GM19452 (cell line): ENCODE data around the gene FAP.

Experiments
- ATAC-seq: cut with Tn5 transposase; IDR thresholded peaks from one replicate; pipeline ENCODE4 v1.9.1; 2021; ENCODE audit not compliant: unreplicated experiment

Gene FAP

DNA sequence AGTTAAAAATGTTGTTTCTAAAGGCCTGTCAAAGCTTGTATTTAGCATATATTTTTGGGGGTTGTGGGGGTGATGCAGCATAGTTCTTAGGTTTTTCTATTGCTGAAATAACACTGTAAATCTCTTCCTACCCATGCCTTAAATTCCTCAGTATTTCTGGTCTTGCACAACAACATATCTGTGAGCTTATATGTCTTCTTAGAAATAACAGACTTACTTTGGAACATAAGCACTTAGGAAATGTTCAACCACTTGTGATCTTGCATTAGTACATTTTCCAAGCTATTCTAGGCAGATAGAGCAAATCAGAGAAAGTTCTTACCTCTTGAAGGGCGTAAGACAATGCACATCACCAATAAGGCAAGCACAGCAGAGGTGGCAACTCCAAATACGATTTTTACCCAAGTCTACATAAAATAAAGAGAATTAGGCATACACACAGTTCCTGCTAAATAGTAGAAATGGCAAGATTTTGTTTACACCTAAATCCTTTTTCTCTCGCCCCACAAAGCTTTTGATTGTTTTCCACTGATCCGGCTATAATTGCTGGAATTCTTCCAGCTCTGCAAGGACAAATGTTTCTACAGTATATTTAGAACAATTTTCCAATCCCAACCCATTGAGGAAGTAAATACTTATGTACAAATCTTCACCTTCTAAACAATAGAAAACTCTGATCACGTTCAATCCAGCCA lies 512 bp downstream of the FAP start:
- ATAC-seq, result no peak

GRCh38 chr2:162241571-162241970 lies 1.7 kb downstream of the FAP start:
- no peak for ATAC-seq

DNA sequence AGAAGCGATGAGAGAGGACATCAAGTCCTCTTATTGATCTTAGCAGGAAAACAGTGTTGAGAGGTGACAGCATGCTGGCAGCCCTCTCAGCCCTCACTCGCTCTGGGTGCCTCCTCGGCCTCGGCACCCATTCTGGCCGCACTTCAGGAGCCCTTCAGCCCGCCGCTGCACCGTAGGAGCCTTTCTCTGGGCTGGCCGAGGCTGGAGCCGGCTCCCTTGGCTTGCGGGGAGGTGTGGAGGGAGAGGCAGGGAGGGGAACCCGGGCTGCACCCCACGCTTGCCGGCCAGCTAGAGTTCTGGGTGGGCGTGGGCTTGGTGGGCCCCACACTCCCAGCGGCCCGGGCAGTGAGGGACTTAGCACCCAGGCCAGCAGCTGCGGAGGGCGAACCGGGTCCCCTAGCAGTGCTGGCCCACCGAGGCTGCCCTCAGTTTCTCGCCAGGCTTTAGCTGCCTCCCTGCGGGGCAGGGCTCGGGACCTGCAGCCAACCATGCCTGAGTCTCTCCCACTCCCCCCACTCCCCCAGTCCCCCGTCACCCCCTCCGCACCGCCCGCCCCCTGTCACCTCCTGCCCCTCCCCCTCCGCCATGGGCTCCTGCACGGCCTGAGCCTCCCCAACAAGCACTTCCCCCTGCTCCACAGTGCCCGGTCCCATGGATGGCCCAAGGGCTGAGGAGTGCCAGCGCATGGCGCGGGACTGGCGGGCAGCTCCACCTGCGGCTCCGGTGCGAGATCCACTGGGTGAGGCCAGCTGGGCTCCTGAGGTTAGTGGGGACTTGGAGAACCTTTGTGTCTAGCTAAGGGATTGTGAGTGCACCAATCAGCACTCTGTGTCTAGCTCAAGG lies 8.4 kb downstream of the FAP start:
- no peak for ATAC-seq

DNA sequence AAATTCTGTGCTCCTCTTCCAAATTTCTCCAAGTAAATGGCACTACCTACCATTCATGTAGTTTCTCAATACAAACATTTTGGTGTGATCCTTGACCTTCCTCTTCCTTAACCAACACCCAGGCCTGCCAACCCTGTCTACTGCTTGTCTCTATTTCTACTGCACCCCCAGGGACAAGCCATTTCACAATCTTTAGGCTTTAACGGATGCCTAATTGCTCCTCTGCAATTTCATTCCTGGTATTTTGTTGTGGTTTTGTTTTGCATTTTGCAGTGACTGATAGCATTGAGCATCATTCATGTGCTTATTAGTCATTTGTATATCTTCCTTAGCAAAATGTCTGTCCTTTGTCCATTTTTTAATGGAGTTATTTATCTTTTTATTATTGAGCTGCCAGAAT lies 10.0 kb downstream of the FAP start:
- ATAC-seq, result no peak

DNA sequence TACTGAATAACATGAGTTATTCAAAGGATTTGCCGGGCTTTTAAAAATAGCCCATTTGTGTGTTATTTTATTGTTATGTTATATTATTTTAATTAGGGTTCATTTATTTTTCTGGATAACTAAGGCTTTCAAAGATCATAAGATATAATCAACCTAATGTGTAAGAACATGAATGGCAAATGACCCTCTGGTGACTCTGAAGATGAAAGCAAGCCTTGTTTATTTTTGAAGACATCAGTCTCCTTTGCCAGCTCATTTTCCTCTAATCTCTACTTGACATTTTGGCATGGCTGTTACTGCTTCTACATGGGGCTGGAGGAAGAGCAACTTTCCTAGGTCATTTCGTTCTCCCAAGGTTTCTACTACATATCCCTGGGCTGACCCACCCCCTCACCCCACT lies 10.6 kb downstream of the FAP start:
- ATAC-seq, result no peak

DNA sequence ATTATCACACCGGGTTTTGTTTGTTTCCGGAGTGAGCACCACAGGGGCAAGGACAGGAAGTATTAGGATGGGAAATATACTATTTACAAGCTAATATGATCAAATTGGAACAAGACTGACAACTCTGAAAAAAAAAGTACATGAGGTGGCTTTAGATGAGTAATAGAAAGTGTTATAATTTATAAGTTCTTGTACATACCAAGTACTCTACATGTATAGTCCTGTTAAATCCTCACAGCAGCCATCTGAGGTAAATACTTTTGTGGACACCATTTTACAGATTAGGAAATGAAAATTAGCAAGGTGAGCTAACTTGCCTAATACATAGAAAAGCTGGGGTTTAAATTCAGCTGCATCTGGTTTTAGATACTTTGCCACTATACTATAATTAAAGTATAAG lies 11.2 kb downstream of the FAP start:
- no peak for ATAC-seq

- no peak for ATAC-seq
These were observed 12.5 kb downstream of the FAP start for GRCh38 chr2:162230761-162231160.

DNA sequence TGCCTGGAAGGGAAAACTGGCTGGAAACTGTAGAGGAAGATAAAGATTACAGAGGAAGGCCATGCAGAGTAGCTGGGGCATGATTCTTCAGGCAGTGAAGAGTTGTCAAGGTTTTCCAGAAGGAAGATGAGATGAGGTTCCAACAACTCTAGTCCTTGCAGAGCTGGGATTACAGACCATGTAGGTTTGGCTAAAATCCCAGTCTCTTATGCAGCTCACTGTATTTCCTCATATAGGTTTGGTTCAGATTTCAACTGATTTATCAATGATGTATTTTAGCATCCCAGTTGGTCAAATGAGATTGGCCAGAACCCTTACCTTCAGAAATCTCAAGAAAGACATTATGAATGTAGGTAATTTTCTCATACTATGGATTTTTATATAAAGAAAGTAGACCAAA lies 16.4 kb downstream of the FAP start:
- ATAC-seq, result no peak

DNA sequence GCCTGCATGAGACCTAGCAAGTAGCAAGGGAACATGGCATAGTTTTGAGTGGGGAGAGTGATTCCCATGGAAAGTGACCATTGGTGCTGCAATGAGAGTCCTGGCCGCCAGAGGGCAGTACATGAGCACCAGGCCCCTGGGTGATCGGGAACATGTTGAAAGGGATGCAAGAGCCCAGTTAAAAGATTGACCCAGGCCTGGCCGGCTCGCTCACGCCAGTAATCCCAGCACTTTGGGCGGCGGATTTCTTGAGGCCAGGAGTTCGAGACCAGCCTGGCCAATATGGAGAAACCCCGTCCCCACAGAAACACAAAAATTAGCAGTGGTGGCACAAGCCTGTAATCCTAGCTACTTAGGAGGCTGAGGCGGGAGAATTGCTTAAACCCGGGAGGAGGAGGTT lies 22.2 kb downstream of the FAP start:
- peak; percentile 87 for ATAC-seq

- ATAC-seq, result no peak
These were observed 22.9 kb downstream of the FAP start for GRCh38 chr2:162220368-162220767.

DNA sequence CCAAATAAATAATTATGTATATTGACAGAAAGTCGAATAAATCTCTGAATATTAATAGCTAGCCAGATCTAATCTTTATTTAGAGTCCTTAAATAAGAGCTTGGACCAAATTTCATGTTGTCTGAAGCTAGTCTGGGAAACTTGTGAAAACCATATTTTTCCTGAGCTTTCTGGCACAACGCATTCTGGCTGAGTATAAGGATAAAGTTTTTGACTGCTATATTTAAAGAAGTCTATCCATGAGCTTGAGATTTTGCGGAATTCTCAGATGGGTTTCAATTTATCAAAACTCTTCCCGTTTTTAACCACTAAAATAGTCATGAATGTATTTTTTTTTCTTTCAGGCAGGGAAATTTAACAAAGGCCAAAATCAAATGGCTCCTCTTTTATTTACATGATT lies 23.8 kb downstream of the FAP start:
- ATAC-seq, result no peak

GRCh38 chr2:162217598-162217997 lies 25.6 kb downstream of the FAP start:
- no peak for ATAC-seq

DNA sequence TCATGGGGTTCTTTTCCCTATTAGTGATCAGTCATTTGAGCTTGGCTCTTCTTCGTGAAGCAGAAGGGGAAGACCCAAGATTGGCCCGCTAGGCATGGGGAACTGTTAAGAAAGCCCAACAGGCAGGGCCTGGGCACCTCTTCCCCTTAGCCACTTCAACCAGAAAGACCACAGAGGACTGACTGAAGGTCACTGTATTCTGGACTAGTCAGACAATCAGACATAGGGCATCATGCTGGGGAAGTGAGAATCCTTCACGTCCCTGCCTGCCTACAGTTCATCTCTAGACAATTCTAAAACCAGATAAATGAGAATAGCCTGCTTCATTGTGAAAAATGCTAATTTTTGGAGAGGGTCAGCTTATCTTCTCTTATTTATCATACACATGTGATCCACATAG lies 28.1 kb downstream of the FAP start:
- no peak for ATAC-seq

DNA sequence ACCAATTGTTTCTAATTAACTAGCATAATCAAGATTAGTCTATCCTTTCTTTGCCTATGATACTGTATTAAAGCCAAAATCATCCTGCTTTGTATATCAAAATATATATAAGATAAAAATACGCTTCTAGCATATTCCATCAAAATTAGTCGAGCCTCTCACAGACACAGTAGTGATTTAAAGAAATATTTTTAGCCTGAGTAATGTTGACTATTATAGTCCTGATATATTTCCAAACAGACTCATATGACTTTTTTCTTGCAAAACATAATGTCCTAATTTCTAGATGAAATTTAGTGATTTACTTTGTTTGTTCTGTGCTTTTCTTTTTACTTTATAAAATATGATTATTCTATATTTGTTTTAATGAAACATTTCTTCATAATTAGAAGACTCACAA lies 30.9 kb downstream of the FAP start:
- ATAC-seq, result no peak

DNA sequence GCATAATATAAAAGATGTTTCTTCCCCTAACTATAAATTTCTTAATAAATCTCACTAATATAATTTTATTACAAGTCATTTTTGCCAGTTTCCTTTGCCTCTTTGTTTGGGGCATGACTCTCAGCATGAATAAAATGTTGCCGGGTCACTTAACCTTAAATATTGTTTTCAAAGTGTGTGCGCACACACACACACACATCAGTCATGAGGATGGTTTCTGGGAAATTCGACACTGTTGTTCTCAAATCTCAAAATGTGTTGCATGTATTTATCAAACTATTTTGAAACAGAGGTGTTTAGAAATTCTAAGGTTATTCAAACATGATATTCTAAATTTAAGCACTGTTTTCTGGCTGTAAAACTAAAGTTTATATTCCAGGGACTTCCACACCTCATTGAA lies 31.5 kb downstream of the FAP start:
- no peak for ATAC-seq

- no peak for ATAC-seq
These were observed 32.9 kb downstream of the FAP start for GRCh38 chr2:162210385-162210784.

DNA sequence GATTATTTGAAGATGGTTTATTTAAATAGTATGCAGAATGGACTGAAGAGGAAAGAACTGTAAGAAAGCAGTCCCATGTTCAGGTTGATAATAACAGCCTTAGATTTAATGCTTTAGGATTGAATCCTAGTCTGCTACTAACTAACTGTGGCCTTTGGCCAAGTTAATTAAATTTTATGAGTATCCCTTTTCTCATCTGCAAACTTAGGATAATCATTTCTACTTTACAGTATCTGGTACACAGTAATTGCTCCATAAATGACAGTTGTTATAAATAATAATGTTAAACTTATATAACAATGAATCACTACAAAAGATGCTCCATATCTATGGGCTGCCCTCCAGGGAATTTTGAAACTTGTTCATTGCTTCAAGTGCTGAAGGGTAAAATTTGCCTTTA lies 41.0 kb downstream of the FAP start:
- no peak for ATAC-seq

DNA sequence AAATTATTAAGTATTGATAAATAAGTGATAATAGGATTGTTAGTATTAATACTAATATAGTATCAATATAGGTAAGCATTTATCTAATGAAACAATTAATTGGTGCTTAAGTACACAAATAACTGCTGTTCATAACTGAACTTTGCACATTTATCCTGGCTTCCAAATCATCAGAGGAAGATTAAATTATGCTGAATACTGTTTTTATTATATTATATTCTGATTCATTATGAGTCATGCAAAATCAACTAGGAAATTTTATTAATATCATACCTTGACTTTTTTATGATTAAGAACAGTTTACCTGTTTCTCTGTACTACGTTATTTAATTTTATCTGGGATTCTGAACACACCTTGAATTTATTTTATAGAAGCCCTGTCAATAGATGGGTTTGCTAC lies 42.6 kb downstream of the FAP start:
- ATAC-seq, result no peak

GRCh38 chr2:162199913-162200312 lies 43.3 kb downstream of the FAP start:
- ATAC-seq, result no peak

GRCh38 chr2:162198239-162198638 lies 45.0 kb downstream of the FAP start:
- no peak for ATAC-seq

- ATAC-seq, result no peak
These were observed 46.0 kb downstream of the FAP start for GRCh38 chr2:162197069-162197825.

DNA sequence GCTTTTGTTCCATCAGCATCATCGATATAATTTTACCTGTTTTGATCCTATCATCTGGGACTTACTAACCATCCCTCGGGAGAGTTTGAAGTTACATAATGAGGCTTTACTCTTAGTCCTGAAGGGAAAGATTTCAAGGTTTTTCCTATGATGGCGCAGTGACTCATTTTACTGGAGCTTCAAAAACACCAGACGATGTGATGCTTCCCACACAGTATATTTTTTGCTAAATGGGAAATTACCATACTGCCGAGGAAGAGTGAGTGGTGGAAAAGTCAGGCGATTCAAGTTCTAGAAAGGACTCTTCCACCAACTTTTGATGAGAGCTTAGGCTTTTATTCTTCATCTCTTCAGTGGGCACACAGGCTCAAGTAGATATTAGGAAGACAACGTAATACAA lies 46.6 kb downstream of the FAP start:
- ATAC-seq, result no peak
